H1 (cell line): ENCODE measurements around the gene TMEM151A. TPM values are rescaled to one million over a fixed set of nuclear protein-coding genes. Genes with fewer than 3 reads are reported as not detected.

Experiments used
- CTCF ChIA-PET: fragments of 300-600 bp; sonication (Branson Sonifier 250); formaldehyde crosslinking; loops from one replicate; lab custom pipeline; 2021; ENCODE audit not compliant: partially characterized antibody; lab: Charles Lee
- POLR2A ChIA-PET: fragments of 300-600 bp; sonication (Branson Sonifier 250); formaldehyde crosslinking; loops from one replicate; lab custom pipeline; 2021; ENCODE audit warnings: inconsistent platforms; ENCODE audit not compliant: partially characterized antibody; lab: Charles Lee
- DNase-seq, 2 experiments: peaks; one replicate each; pipeline versions ENCODE4 v3.0.0 to v3.0.0-alpha.2; 2010 to 2022; ENCODE audit warnings: low spot score in 2 of 2, low read depth in 1 of 2, mixed read lengths in 1 of 2
- FAIRE-seq: peaks from 2 replicates; lab custom pipeline; 2011; peaks lifted over from hg19 to GRCh38; lab: Jason Lieb, UNC
- H2AFZ ChIP-seq: 2 replicates; pipeline ENCODE4 v1.8.1; 2012; ENCODE audit warnings: low read length, inconsistent platforms
- H2AK5ac ChIP-seq: 2 replicates; pipeline ENCODE4 v1.6.1; 2013; ENCODE audit warnings: low read depth, low read length
- H2BK120ac ChIP-seq: replicated peaks from 2 replicates; pipeline ENCODE3; 2013; ENCODE audit warnings: low read depth, low read length, inconsistent platforms
- H2BK12ac ChIP-seq: 2 replicates; pipeline ENCODE4 v1.6.1; 2013; ENCODE audit warnings: low read depth, low read length
- H2BK15ac ChIP-seq: 2 replicates; pipeline ENCODE4 v1.6.1; 2013; ENCODE audit warnings: low read length
- H2BK20ac ChIP-seq: 2 replicates; pipeline ENCODE4 v1.6.1; 2013; ENCODE audit warnings: low read length
- H2BK5ac ChIP-seq: 2 replicates; pipeline ENCODE4 v1.6.1; 2013; ENCODE audit warnings: low read depth, low read length
- H3K14ac ChIP-seq: 2 replicates; pipeline ENCODE4 v1.6.1; 2013; ENCODE audit warnings: inconsistent platforms; ENCODE audit not compliant: insufficient read length
- H3K18ac ChIP-seq: 2 replicates; pipeline ENCODE4 v1.6.1; 2013; ENCODE audit warnings: low read length; ENCODE audit errors: extremely low read depth
- H3K23ac ChIP-seq: 2 replicates; pipeline ENCODE4 v1.6.1; 2013; ENCODE audit warnings: inconsistent platforms; ENCODE audit not compliant: insufficient read length
- H3K23me2 ChIP-seq: 2 replicates; pipeline ENCODE4 v1.6.1; 2013; ENCODE audit warnings: low read depth, low read length
- H3K27ac ChIP-seq: 2 replicates; pipeline ENCODE4 v1.6.1; 2011; ENCODE audit warnings: low read depth, low read length, inconsistent platforms
- H3K27me3 ChIP-seq, 4 experiments: replicated peaks in 1 of 4; 1 replicate in 1 of 4; 2 replicates in 3 of 4; pipeline versions ENCODE4 v1.6.1 to v1.8.1; 2011 to 2013; ENCODE audit warnings: low read length in 3 of 4, mild to moderate bottlenecking in 3 of 4, inconsistent platforms in 2 of 4, mixed read lengths in 2 of 4, moderate library complexity in 1 of 4; ENCODE audit not compliant: control insufficient read depth in 3 of 4, insufficient read depth in 3 of 4; ENCODE audit errors: extremely low read depth in 1 of 4
- H3K36me3 ChIP-seq, 4 experiments: 2 replicates each; pipeline versions ENCODE4 v1.6.1 to v1.8.1; 2011 to 2013; ENCODE audit warnings: mild to moderate bottlenecking in 4 of 4, low read length in 3 of 4, moderate library complexity in 2 of 4, control low read depth in 1 of 4, inconsistent platforms in 1 of 4; ENCODE audit not compliant: insufficient read depth in 4 of 4, control insufficient read depth in 2 of 4
- H3K4ac ChIP-seq: replicated peaks from 2 replicates; pipeline ENCODE3; 2013; ENCODE audit warnings: low read length, low read depth, mixed read lengths, inconsistent platforms; ENCODE audit not compliant: insufficient read length
- H3K4me1 ChIP-seq, 4 experiments: replicated peaks in 1 of 4; 1 replicate in 1 of 4; 2 replicates in 3 of 4; pipeline versions ENCODE4 v1.6.1 to v1.8.1; 2011 to 2013; ENCODE audit warnings: low read length in 3 of 4, inconsistent platforms in 2 of 4, mixed read lengths in 1 of 4; ENCODE audit not compliant: insufficient read depth in 4 of 4, control insufficient read depth in 3 of 4
- H3K4me2 ChIP-seq, 2 experiments: 2 replicates each; pipeline versions ENCODE4 v1.6.1 to v1.8.1; 2011 to 2013; ENCODE audit warnings: low read depth in 2 of 2, low read length in 2 of 2, control low read depth in 1 of 2, inconsistent platforms in 1 of 2, mild to moderate bottlenecking in 1 of 2; ENCODE audit not compliant: insufficient read depth in 1 of 2
- H3K4me3 ChIP-seq, 4 experiments: fragments of 200-600, 300-600 bp in 1 of 4; sonication (generic), shearing (Covaris generic), sonication (Bioruptor Twin) in 1 of 4; 2 replicates each; pipeline versions ENCODE4 v1.5.1 to v1.8.1; 2011 to 2016; ENCODE audit warnings: low read length in 4 of 4, low read depth in 3 of 4, control low read depth in 2 of 4, inconsistent platforms in 2 of 4, mild to moderate bottlenecking in 2 of 4, mixed read lengths in 1 of 4, moderate library complexity in 1 of 4; ENCODE audit not compliant: insufficient read depth in 2 of 4; ENCODE audit errors: extremely low read depth in 1 of 4
- H3K56ac ChIP-seq: replicated peaks from 2 replicates; pipeline ENCODE3; 2013; ENCODE audit warnings: low read depth, mild to moderate bottlenecking, mixed read lengths, low read length, inconsistent platforms; ENCODE audit not compliant: insufficient read length
- H3K79me1 ChIP-seq: 2 replicates; pipeline ENCODE4 v1.6.1; 2013; ENCODE audit warnings: low read depth, low read length, control low read depth
- H3K79me2 ChIP-seq, 2 experiments: 2 replicates each; pipeline versions ENCODE4 v1.6.1 to v1.8.1; 2012 to 2013; ENCODE audit warnings: low read length in 2 of 2, mild to moderate bottlenecking in 2 of 2, inconsistent platforms in 1 of 2; ENCODE audit not compliant: insufficient read depth in 2 of 2, control insufficient read depth in 1 of 2
- H3K9ac ChIP-seq, 4 experiments: replicated peaks in 1 of 4; 1 replicate in 1 of 4; 2 replicates in 3 of 4; pipeline versions ENCODE4 v1.6.1 to v1.8.1; 2011 to 2013; ENCODE audit warnings: low read depth in 3 of 4, low read length in 3 of 4, control low read depth in 2 of 4, mild to moderate bottlenecking in 2 of 4, moderate library complexity in 2 of 4, inconsistent platforms in 1 of 4; ENCODE audit errors: extremely low read depth in 1 of 4
- H3K9me3 ChIP-seq, 2 experiments: 2 replicates each; pipeline versions ENCODE4 v1.6.1 to v1.8.1; 2012 to 2013; ENCODE audit warnings: mild to moderate bottlenecking in 2 of 2, moderate library complexity in 2 of 2, control low read depth in 1 of 2, inconsistent platforms in 1 of 2, low read depth in 1 of 2, low read length in 1 of 2, mixed read lengths in 1 of 2; ENCODE audit not compliant: insufficient read depth in 2 of 2
- H4K20me1 ChIP-seq, 2 experiments: replicated peaks in 1 of 2; 2 replicates each; pipeline versions ENCODE3 to v1.8.1; 2011 to 2013; ENCODE audit warnings: inconsistent platforms in 2 of 2, low read length in 2 of 2, mild to moderate bottlenecking in 1 of 2; ENCODE audit not compliant: insufficient read depth in 2 of 2, control insufficient read depth in 1 of 2
- H4K5ac ChIP-seq: 2 replicates; pipeline ENCODE4 v1.6.1; 2013; ENCODE audit warnings: low read length, low read depth, mixed read lengths, inconsistent platforms; ENCODE audit not compliant: insufficient read length
- H4K8ac ChIP-seq: 2 replicates; pipeline ENCODE4 v1.8.0; 2013; ENCODE audit warnings: mild to moderate bottlenecking, moderate library complexity, low read length, inconsistent platforms; ENCODE audit not compliant: insufficient read depth; ENCODE audit errors: extremely low read depth
- H4K91ac ChIP-seq: replicated peaks from 2 replicates; pipeline ENCODE3; 2013; ENCODE audit warnings: low read length, mixed read lengths, inconsistent platforms; ENCODE audit not compliant: insufficient read length
- CBX8 ChIP-seq: fragments of 300-800, 300-1000 bp; sonication (generic); IDR thresholded peaks from 2 replicates; pipeline ENCODE4 v1.7.1; 2016; ENCODE audit warnings: low read depth, low read length, borderline replicate concordance
- CHD1 ChIP-seq: IDR thresholded peaks from 2 replicates; pipeline ENCODE4 v1.6.1; 2012; ENCODE audit warnings: low read depth, low read length, improper control_type of control experiment
- CTBP2 ChIP-seq: IDR thresholded peaks from 2 replicates; pipeline ENCODE4 v1.7.0; 2011; ENCODE audit warnings: borderline replicate concordance, mild to moderate bottlenecking, moderate library complexity, mixed read lengths, low read length; ENCODE audit not compliant: insufficient read depth, insufficient read length
- EGR1 ChIP-seq: IDR thresholded peaks from 2 replicates; pipeline ENCODE4 v1.6.1; 2011; ENCODE audit warnings: low read depth, low read length, borderline replicate concordance
- GTF2F1 ChIP-seq: IDR thresholded peaks from 2 replicates; pipeline ENCODE4 v1.6.1; 2012; ENCODE audit warnings: low read depth, low read length, improper control_type of control experiment, borderline replicate concordance
- KDM4A ChIP-seq: IDR thresholded peaks from one replicate; pipeline ENCODE4 v1.7.1; 2012; ENCODE audit warnings: low read depth, mild to moderate bottlenecking, moderate library complexity, low read length, inconsistent platforms; ENCODE audit not compliant: severe bottlenecking
- PHF8 ChIP-seq: fragments of 200-600 bp; sonication (generic); conservative IDR thresholded peaks from 2 replicates; pipeline ENCODE4 v1.7.1; 2012; ENCODE audit warnings: low read depth, mild to moderate bottlenecking, inconsistent platforms, low read length, moderate library complexity
- SIRT6 ChIP-seq: IDR thresholded peaks from one replicate; pipeline ENCODE4 v1.7.1; 2012; ENCODE audit warnings: low read length, inconsistent platforms
- SP2 ChIP-seq: IDR thresholded peaks from 2 replicates; pipeline ENCODE4 v1.6.1; 2012; ENCODE audit warnings: mild to moderate bottlenecking, low read length, inconsistent platforms
- whole genome bisulfite sequencing, 2 experiments: shearing (Covaris generic) in 1 of 2; methylation state at CpG; one replicate each; pipeline versions ENCODE4 v1.1.6 to v1.1.7; 2013 to 2015; ENCODE audit warnings: low lambda C conversion rate in 2 of 2, mixed read lengths in 2 of 2, inconsistent platforms in 1 of 2, low coverage in 1 of 2, missing lambda C conversion rate in 1 of 2; ENCODE audit not compliant: insufficient replicate concordance in 2 of 2, insufficient coverage in 1 of 2, insufficient read length in 1 of 2; ENCODE audit errors: extremely low coverage in 1 of 2, missing lambda C conversion rate in 1 of 2; 5-methylcytosine and 5-hydroxymethylcytosine counted together
- polyA plus RNA-seq, 7 experiments: library from polyadenylated mRNA; depleted of rRNA in 3 of 7; stranded (reverse) in 5 of 7; unstranded in 2 of 7; fragments of >200 nt in 5 of 7; fragments of 200-250 nt in 2 of 7; gene quantifications; 1 replicate in 5 of 7; 2 replicates in 1 of 7; 4 replicates in 1 of 7; pipeline versions ENCODE4 v1.2.1 to v1.2.3, GENCODE V29; 2011 to 2013; ENCODE audit warnings: missing spikeins in 2 of 7, mixed read lengths in 2 of 7
- total RNA-seq: library from RNA; stranded (reverse); fragmentation: NEBNext Ultra II Directional; extraction: Animal tissue kit (Norgen Biotek cat#: 25700); gene quantifications from 2 replicates; pipeline ENCODE4 v1.2.1, GENCODE V29; 2021
- TF ChIP-seq, protein P1 (sequence below), 3 experiments: IDR thresholded peaks; 1 replicate in 2 of 3; 2 replicates in 1 of 3; pipeline versions ENCODE4 v1.5.1 to v1.6.1; 2011; ENCODE audit warnings: low read length in 3 of 3, mild to moderate bottlenecking in 3 of 3, inconsistent platforms in 2 of 3, low read depth in 1 of 3, moderate library complexity in 1 of 3; ENCODE audit not compliant: insufficient read depth in 1 of 3; ENCODE audit errors: control extremely low read depth in 1 of 3

TMEM151A gene
- total and polyA plus RNA-seq, 2 of the 8 experiments (the other 6 are each of a cell fraction or from before 2014, with no cell fraction given) = 3.2 TPM

DNA sequence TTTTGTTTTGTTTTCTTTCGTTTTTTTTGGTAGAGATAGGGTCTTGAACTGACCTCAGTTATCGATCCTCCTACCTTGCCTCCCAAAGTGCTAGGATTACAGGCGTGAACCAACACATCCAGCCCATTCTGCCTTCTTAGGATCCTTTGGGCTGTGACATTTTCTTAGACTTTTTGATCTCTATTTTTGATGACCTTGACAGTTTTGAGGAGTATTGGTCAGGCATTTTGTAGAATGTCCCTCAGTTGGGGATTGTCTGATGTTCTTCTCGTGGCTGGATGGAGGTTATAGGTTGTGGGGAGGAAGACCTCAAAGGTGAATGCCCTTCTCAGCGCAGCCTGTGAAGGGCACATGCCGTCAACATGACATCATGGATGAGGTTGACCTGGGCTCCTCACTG is 42.8 kb upstream of the TMEM151A start:
- H3K4me2 ChIP-seq = no peak overlapping the region
- no peak overlapping the region for H3K4me3 ChIP-seq
- H3K27ac ChIP-seq = no peak overlapping the region
- no peak overlapping the region for H3K14ac ChIP-seq
- H3K9ac ChIP-seq = no peak overlapping the region
- CTCF ChIA-PET = no interaction called here
- no peaks in the 10 kb centered on the region for H3K27me3 ChIP-seq
- no peaks in the 10 kb centered on the region for H3K79me2 ChIP-seq
- DNase-seq = no peak
- H2AK5ac ChIP-seq = 0 out of 2 replicates have a peak overlapping the region, but pooled peaks have one; percentile 65
- H3K36me3 ChIP-seq = no peaks in the 10 kb centered on the region
- H2AFZ ChIP-seq = no peak overlapping the region
- no peak overlapping the region for H2BK15ac ChIP-seq
- H4K8ac ChIP-seq = no peak overlapping the region
- no peak overlapping the region for H4K5ac ChIP-seq
- no peak overlapping the region for H3K4ac ChIP-seq
- H3K23me2 ChIP-seq = no peaks in the 10 kb centered on the region
- no peak overlapping the region for H2BK120ac ChIP-seq
- no peak overlapping the region for H2BK20ac ChIP-seq
- H2BK12ac ChIP-seq = no peak overlapping the region
- no peak overlapping the region for H3K56ac ChIP-seq
- H3K9me3 ChIP-seq = no peaks in the 10 kb centered on the region
- no peak overlapping the region for H3K23ac ChIP-seq
- 79% methylated on average over 6 of the region's 6 CpGs; no CpG with 5 or more reads in 1 of the 2 experiments for WGBS, 2 experiments
- H3K18ac ChIP-seq = no peak overlapping the region
- H3K4me1 ChIP-seq = no peaks in the 10 kb centered on the region
- peaks cover 0 to 6% of the 10 kb centered on the region in 2 experiments for H4K20me1 ChIP-seq
- no peaks in the 10 kb centered on the region for H3K79me1 ChIP-seq
- H2BK5ac ChIP-seq = no peak overlapping the region
- POLR2A ChIA-PET = interaction anchor here (1.8 kb wide), 1 partner anchor 34 kb away, joined by 4 read pairs; no protein-coding TSS in a partner anchor
- no peak overlapping the region for H4K91ac ChIP-seq
- no peak for FAIRE-seq
- TF ChIP-seq CTBP2 (no peak), GTF2F1 (no peak), CBX8 (no peak), SIRT6 (no peak), PHF8 (no peak), CHD1 (no peak), KDM4A (no peak), EGR1 (no peak), SP2 (no peak)
- TF ChIP-seq, protein P1, sequence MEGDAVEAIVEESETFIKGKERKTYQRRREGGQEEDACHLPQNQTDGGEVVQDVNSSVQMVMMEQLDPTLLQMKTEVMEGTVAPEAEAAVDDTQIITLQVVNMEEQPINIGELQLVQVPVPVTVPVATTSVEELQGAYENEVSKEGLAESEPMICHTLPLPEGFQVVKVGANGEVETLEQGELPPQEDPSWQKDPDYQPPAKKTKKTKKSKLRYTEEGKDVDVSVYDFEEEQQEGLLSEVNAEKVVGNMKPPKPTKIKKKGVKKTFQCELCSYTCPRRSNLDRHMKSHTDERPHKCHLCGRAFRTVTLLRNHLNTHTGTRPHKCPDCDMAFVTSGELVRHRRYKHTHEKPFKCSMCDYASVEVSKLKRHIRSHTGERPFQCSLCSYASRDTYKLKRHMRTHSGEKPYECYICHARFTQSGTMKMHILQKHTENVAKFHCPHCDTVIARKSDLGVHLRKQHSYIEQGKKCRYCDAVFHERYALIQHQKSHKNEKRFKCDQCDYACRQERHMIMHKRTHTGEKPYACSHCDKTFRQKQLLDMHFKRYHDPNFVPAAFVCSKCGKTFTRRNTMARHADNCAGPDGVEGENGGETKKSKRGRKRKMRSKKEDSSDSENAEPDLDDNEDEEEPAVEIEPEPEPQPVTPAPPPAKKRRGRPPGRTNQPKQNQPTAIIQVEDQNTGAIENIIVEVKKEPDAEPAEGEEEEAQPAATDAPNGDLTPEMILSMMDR (IDR thresholded peaks at IDR 0.05; ENCODE audit: control extremely low read depth in 1 of 3, insufficient read depth in 1 of 3, low read depth in 1 of 3, low read length in 3 of 3) = no peak
